Upper lobe of right lung (tissue), 1 donor: ENCODE measurements around the gene GPR141. TPM values are rescaled to one million over a fixed set of nuclear protein-coding genes. Genes with fewer than 3 reads are reported as not detected.

Source experiments
- ATAC-seq: fragments of 200-7000 bp; cut with Tn5 transposase; one replicate; pipeline ENCODE4 v1.9.1; 2020; ENCODE audit warnings: mild to moderate bottlenecking, moderate library complexity
- DNase-seq: peaks from one replicate; pipeline ENCODE4 v3.0.0-alpha.2; 2020
- H3K27ac ChIP-seq: fragments of 200-600 bp; one replicate; pipeline ENCODE4 v1.8.0; 2022
- H3K27me3 ChIP-seq: fragments of 200-600 bp; one replicate; pipeline ENCODE4 v1.8.0; 2022; ENCODE audit warnings: mild to moderate bottlenecking
- H3K36me3 ChIP-seq: fragments of 200-600 bp; one replicate; pipeline ENCODE4 v1.8.0; 2022
- H3K4me1 ChIP-seq: fragments of 200-600 bp; one replicate; pipeline ENCODE4 v1.8.0; 2022
- H3K4me3 ChIP-seq: fragments of 200-600 bp; one replicate; pipeline ENCODE4 v1.8.0; 2022; ENCODE audit warnings: mild to moderate bottlenecking
- H3K9me3 ChIP-seq: fragments of 200-600 bp; one replicate; pipeline ENCODE4 v1.8.0; 2022
- intact Hi-C: fragments of 100-400 bp; cut with DNase I; formaldehyde crosslinking; loops from one replicate; pipeline ENCODE4 v1.11.0; 2022
- total RNA-seq: library from RNA; stranded (reverse); fragmentation: NEBNext Ultra II Directional; extraction: Animal tissue kit (Norgen Biotek cat#: 25700); gene quantifications from one replicate; pipeline ENCODE4 v1.2.1, GENCODE V29; 2021
- TF ChIP-seq, protein P1 (sequence below): fragments of 200-600 bp; IDR thresholded peaks from one replicate; pipeline ENCODE4 v1.8.0; 2022; ENCODE audit warnings: antibody characterized with exemption
- donor health status: DM: no; HTN: yes; CAD: no; lungs with severe emphysema.

GPR141 gene
- total RNA-seq, 1 donor from 2014 or later, result 4.0 TPM

DNA sequence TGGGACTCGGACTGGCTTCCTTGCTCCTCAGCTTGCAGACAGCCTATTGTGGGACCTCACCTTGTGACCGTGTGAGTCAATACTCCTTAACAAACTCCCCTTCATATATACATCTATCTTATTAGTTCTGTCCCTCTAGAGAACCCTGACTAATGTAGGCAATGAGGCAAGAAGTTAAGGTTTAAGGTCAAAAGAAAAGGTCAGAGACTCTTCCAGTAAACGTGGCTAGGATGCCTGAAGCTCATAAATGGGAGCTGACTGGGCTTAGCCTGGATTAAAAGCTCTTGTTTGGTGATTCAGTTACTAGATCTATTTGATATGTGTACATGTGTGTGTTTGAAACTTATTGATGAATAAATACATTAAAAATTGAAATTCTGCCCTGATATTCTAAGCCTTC is 10.6 kb upstream of the GPR141 start:
- no peaks in the 10 kb centered on the region for H3K27me3 ChIP-seq
- H3K27ac ChIP-seq, result no peak overlapping the region
- intact Hi-C loops, result no loop called here
- no peaks in the 10 kb centered on the region for H3K9me3 ChIP-seq
- no peak overlapping the region for H3K4me3 ChIP-seq
- no peaks in the 10 kb centered on the region for H3K4me1 ChIP-seq
- TF ChIP-seq, protein P1, sequence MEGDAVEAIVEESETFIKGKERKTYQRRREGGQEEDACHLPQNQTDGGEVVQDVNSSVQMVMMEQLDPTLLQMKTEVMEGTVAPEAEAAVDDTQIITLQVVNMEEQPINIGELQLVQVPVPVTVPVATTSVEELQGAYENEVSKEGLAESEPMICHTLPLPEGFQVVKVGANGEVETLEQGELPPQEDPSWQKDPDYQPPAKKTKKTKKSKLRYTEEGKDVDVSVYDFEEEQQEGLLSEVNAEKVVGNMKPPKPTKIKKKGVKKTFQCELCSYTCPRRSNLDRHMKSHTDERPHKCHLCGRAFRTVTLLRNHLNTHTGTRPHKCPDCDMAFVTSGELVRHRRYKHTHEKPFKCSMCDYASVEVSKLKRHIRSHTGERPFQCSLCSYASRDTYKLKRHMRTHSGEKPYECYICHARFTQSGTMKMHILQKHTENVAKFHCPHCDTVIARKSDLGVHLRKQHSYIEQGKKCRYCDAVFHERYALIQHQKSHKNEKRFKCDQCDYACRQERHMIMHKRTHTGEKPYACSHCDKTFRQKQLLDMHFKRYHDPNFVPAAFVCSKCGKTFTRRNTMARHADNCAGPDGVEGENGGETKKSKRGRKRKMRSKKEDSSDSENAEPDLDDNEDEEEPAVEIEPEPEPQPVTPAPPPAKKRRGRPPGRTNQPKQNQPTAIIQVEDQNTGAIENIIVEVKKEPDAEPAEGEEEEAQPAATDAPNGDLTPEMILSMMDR, result no peak
- ATAC-seq, result no peak
- H3K36me3 ChIP-seq, result no peaks in the 10 kb centered on the region
- no peak for DNase-seq

DNA sequence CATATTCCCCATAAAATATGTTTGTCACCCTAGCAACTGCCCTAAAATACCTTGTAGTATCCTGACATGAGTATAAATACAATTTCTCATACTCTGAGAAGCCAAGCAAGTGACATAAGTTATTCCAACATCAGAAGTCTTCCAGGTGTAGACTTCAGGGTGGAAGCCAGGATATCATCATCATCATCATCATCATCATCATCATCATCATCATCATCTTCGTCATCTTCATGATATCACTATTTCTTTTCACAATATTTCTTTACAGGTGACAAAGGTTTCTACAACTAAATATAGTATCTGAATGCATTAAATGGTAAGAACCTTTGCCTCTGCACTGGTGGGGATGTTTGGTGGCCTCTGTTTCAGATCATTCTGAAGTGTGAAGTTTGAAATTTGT is 10.0 kb upstream of the GPR141 start:
- TF ChIP-seq, protein P1, result no peak
- H3K4me3 ChIP-seq, result no peak overlapping the region
- intact Hi-C loops, result no loop called here
- H3K9me3 ChIP-seq, result no peaks in the 10 kb centered on the region
- DNase-seq (no peak), ATAC-seq (no peak)
- H3K27ac ChIP-seq, result no peak overlapping the region
- H3K36me3 ChIP-seq, result no peaks in the 10 kb centered on the region
- no peaks in the 10 kb centered on the region for H3K4me1 ChIP-seq
- no peaks in the 10 kb centered on the region for H3K27me3 ChIP-seq

DNA sequence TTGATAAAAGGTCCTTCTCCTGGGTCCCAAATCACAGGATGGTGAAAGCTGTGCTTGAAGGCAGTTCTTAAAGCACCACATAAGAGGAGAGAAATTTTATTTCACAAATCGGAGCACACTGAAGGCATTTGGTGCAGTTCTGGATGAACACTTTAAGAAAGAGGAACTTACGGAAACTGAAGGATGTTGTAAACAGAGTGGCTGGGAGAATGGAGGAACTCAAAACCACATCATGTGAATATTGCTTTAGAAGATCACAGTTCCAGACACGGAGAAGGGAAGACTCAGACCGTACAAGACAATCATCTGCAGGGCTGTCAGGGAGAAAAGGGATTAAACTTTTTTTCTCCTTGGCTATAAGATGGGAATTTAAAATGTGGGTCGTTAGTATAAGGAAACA is 9.0 kb upstream of the GPR141 start:
- H3K4me3 ChIP-seq, result no peak overlapping the region
- TF ChIP-seq, protein P1, result no peak
- no peaks in the 10 kb centered on the region for H3K4me1 ChIP-seq
- no peak for DNase-seq
- peak; percentile 89 for ATAC-seq
- H3K9me3 ChIP-seq, result no peaks in the 10 kb centered on the region
- intact Hi-C loops, result no loop called here
- no peak overlapping the region for H3K27ac ChIP-seq
- no peaks in the 10 kb centered on the region for H3K36me3 ChIP-seq
- no peaks in the 10 kb centered on the region for H3K27me3 ChIP-seq

DNA sequence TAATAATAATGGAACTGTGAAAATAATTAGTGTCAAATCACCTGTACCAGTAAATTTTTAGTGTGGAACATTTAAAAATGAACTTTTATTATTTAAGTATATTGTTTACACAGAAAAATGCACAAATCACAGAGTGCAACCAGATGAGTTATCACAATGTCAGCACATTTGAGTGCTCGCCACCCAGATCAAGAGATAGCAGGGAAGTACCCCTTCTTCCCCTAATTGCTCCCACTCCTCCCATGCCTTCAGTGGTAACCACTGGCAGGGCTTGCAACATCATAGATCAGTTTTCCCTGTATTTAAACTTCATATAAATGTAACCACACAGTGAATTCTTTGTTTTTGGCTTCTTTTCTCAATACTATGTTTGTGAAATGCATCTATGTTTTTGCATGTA is 7.8 kb upstream of the GPR141 start:
- Histone ChIP-seq H3K9me3 (no peaks in the 10 kb centered on the region), H3K27ac (no peak overlapping the region), H3K4me1 (no peaks in the 10 kb centered on the region), H3K36me3 (no peaks in the 10 kb centered on the region), H3K4me3 (no peak overlapping the region), H3K27me3 (no peaks in the 10 kb centered on the region)
- peak; percentile 59 for ATAC-seq
- DNase-seq, result no peak
- TF ChIP-seq, protein P1, result no peak
- intact Hi-C loops, result no loop called here

DNA sequence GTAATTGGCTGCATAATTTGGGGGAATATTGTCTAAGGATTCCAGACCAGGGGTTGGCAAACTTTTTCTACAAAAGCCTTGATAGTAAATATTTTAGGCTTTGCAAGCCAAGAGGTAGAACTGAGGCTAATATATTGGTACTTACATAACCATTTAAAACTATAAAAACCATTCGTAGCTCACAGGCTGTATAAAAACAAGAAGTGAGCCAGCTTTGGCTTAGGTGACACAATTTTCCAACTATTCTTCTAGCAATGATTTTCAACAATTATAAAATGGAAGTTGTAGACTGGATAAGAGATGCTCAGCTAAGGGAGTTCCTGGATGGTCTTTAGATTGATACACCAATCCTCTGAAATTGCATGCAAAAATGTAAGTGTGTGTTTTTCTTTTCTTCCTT is 1.4 kb downstream of the GPR141 start:
- TF ChIP-seq, protein P1, result no peak
- ATAC-seq, result no peak
- no peaks in the 10 kb centered on the region for H3K27me3 ChIP-seq
- DNase-seq, result no peak
- H3K4me3 ChIP-seq, result peak overlapping the region; percentile 4
- no peak overlapping the region for H3K27ac ChIP-seq
- H3K9me3 ChIP-seq, result no peaks in the 10 kb centered on the region
- H3K36me3 ChIP-seq, result no peaks in the 10 kb centered on the region
- intact Hi-C loops, result no loop called here
- no peaks in the 10 kb centered on the region for H3K4me1 ChIP-seq

DNA sequence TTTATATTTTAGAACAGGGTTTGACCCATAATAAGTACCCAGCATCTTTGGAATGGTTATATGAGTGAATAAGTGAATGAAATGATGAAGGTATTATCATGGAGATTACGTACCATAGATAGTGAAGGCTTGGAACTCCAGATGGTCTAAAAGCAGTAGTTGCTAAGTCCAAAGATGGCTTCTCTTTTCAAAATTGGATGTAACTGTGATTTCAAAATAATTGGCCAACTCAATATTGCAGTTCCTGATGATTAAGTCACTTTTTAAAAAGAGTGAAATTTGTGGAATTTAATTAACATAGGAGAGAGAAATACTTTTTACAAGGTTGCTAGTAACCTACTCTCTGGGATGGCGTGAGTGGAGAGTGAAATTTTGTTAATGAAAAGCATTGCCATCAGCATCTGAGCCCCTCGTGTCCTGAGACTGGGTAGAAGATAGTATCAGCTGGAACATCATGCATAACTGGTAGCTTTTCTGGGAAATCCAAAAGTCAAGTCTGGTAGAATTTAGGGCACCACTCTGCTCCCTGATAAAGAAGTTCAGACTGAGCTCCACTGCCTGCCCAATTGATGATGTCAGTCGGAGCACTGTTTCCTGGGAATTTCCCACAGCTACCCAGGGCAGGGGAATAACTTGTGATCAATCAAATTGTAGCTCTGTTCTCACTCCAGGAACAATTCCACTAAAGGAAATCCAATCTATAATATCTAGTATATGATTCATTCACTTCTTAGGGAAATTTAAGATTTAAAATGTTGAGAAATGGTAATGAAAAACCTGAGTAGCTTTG is 3.2 kb downstream of the GPR141 start:
- intact Hi-C loops, result no loop called here
- Histone ChIP-seq H3K9me3 (no peaks in the 10 kb centered on the region), H3K27ac (no peak overlapping the region), H3K36me3 (no peaks in the 10 kb centered on the region), H3K4me3 (no peak overlapping the region), H3K4me1 (no peaks in the 10 kb centered on the region), H3K27me3 (no peaks in the 10 kb centered on the region)
- no peak for ATAC-seq
- no peak for DNase-seq
- TF ChIP-seq, protein P1, result no peak
